GM12878 (cell line): Measurements from ENCODE around the gene ANXA3. TPM values are rescaled to one million over a fixed set of nuclear protein-coding genes. Genes with fewer than 3 reads are reported as not detected.

Source experiments
- ATAC-seq: fragments of 200-7000 bp; cut with Tn5 transposase; 3 replicates; pipeline ENCODE4 v1.9.1; 2020; ENCODE audit warnings: mild to moderate bottlenecking, moderate library complexity
- BruUV-seq: library from RNA; stranded (reverse); fragments of 400-500 nt; replicated peaks from 2 replicates; lab custom pipeline; 2021; lab: Mats Ljungman, UMichigan
- CTCF ChIA-PET: fragments of 300-600 bp; sonication (Branson Sonifier 250); formaldehyde crosslinking; extraction: SDS; loops from one replicate; lab custom pipeline; 2021; ENCODE audit warnings: inconsistent platforms; lab: Yijun Ruan, JAX
- POLR2A ChIA-PET: fragments of 350-600 bp; formaldehyde crosslinking; extraction: SDS; loops from one replicate; lab custom pipeline; 2021; ENCODE audit warnings: inconsistent platforms; lab: Charles Lee
- RAD21 ChIA-PET: fragments of 300-600 bp; sonication (Branson Sonifier 250); formaldehyde crosslinking; loops from one replicate; lab custom pipeline; 2023; ENCODE audit warnings: antibody characterized with exemption; ENCODE audit not compliant: unreplicated experiment; lab: Charles Lee
- SMC1A ChIA-PET: fragments of 300-600 bp; sonication (Branson Sonifier 250); formaldehyde crosslinking; loops from one replicate; lab custom pipeline; 2023; ENCODE audit not compliant: unreplicated experiment, uncharacterized antibody; lab: Charles Lee
- DNase-seq: peaks from one replicate; pipeline ENCODE4 v3.0.0-alpha.2; 2011; ENCODE audit warnings: low read depth, low spot score
- FAIRE-seq: peaks from 3 replicates; lab custom pipeline; 2011; peaks lifted over from hg19 to GRCh38; lab: Jason Lieb, UNC
- H2AFZ ChIP-seq: 2 replicates; pipeline ENCODE4 v1.6.0; 2011; ENCODE audit warnings: low read depth, low read length, control low read depth; ENCODE audit not compliant: control insufficient read depth
- H3K27ac ChIP-seq: 2 replicates; pipeline ENCODE4 v1.5.1; 2011; ENCODE audit warnings: control low read depth; ENCODE audit not compliant: control insufficient read depth, insufficient read depth
- H3K27me3 ChIP-seq, 2 experiments: replicated peaks in 1 of 2; 2 replicates each; pipeline versions ENCODE4 v1.6.0 to v1.6.1; 2011; ENCODE audit warnings: low read length in 1 of 2; ENCODE audit not compliant: control insufficient read depth in 2 of 2, insufficient read depth in 2 of 2
- H3K36me3 ChIP-seq, 2 experiments: 2 replicates each; pipeline ENCODE4 v1.5.1; 2011; ENCODE audit warnings: low read length in 1 of 2; ENCODE audit not compliant: control insufficient read depth in 2 of 2, insufficient read depth in 2 of 2
- H3K4me1 ChIP-seq: 2 replicates; pipeline ENCODE4 v1.6.1; 2011; ENCODE audit warnings: mild to moderate bottlenecking, low read length, moderate library complexity, mixed read lengths; ENCODE audit not compliant: control insufficient read depth, insufficient read depth
- H3K4me2 ChIP-seq: 2 replicates; pipeline ENCODE4 v1.6.0; 2011; ENCODE audit warnings: control low read depth; ENCODE audit not compliant: control insufficient read depth, insufficient read depth
- H3K4me3 ChIP-seq: fragments of 200-600 bp; sonication (generic); 2 replicates; pipeline ENCODE4 v1.5.1; 2016
- H3K79me2 ChIP-seq: 2 replicates; pipeline ENCODE4 v1.6.0; 2011; ENCODE audit warnings: low read length; ENCODE audit not compliant: control insufficient read depth, insufficient read depth
- H3K9ac ChIP-seq: 2 replicates; pipeline ENCODE4 v1.8.0; 2011; ENCODE audit warnings: low read length, control low read depth, mixed read lengths; ENCODE audit not compliant: control insufficient read depth, insufficient read depth
- H3K9me3 ChIP-seq: replicated peaks from 3 replicates; pipeline ENCODE4 v1.5.1; 2011; ENCODE audit warnings: mild to moderate bottlenecking, low read length; ENCODE audit not compliant: control insufficient read depth, insufficient read depth
- H4K20me1 ChIP-seq: 2 replicates; pipeline ENCODE4 v1.6.0; 2011; ENCODE audit not compliant: control insufficient read depth, insufficient read depth
- IRF5 ChIP-seq: fragments of 450-650 bp; IDR thresholded peaks from 2 replicates; pipeline ENCODE4 v1.6.1; 2017; ENCODE audit warnings: borderline replicate concordance
- SMAD1 ChIP-seq: fragments of 450-650 bp; IDR thresholded peaks from 2 replicates; pipeline ENCODE4 v1.6.1; 2018; ENCODE audit warnings: mild to moderate bottlenecking, low read depth; ENCODE audit not compliant: partially characterized antibody
- SPI1 ChIP-seq: IDR thresholded peaks from 2 replicates; pipeline ENCODE4 v1.6.1; 2011; ENCODE audit warnings: low read depth, mild to moderate bottlenecking, low read length, moderate library complexity, borderline replicate concordance; ENCODE audit not compliant: insufficient read depth
- WGBS: methylation state at CpG from one replicate; pipeline ENCODE4 v1.1.6; 2016; ENCODE audit warnings: low lambda C conversion rate; ENCODE audit not compliant: insufficient replicate concordance, insufficient coverage; ENCODE audit errors: missing lambda C conversion rate; 5-methylcytosine and 5-hydroxymethylcytosine counted together
- in situ Hi-C: fragments of 300-500 bp; cut with MboI; formaldehyde crosslinking; loops from 9 replicates; pipeline ENCODE4 v1.14.3; 2018; ENCODE audit warnings: mixed read lengths
- intact Hi-C: fragments of 100-400 bp; cut with micrococcal nuclease; formaldehyde crosslinking; loops from one replicate; pipeline ENCODE4 v1.14.2; 2022; ENCODE audit not compliant: unreplicated experiment
- polyA plus RNA-seq, 11 experiments: library from polyadenylated mRNA; depleted of rRNA in 4 of 11; unstranded in 6 of 11; stranded (reverse) in 5 of 11; fragments of >200 nt; fragmentation: Nextera tagmentation in 4 of 11; fragmentation: Illumina TruSeq in 1 of 11; extraction: Ambion mirVana in 4 of 11; extraction: Trizol in 1 of 11; gene quantifications; 1 replicate in 1 of 11; 2 replicates in 10 of 11; pipeline versions ENCODE4 v1.2.1 to v1.2.3, GENCODE V29; 2011 to 2016; ENCODE audit warnings: inconsistent platforms in 2 of 11, missing spikeins in 2 of 11, low read depth in 1 of 11
- total RNA-seq, 4 experiments: library from RNA; depleted of rRNA in 3 of 4; stranded (reverse); fragments of >200 nt in 3 of 4; fragmentation: Illumina TruSeq in 1 of 4; extraction: Trizol in 1 of 4; gene quantifications; 2 replicates each; pipeline versions ENCODE4 v1.2.1 to v1.2.3, GENCODE V29; 2013 to 2021

ANXA3 gene
- total and polyA plus RNA-seq, 10 of the 15 experiments (the other 5 are each of a cell fraction or from before 2014, with no cell fraction given) = 0.28 to 14.7 (median 0.91) TPM

- ChIA-PET CTCF (interaction anchor here (0.9 to 8.3 kb wide), 17 partner anchors 8 to 683 kb away, joined by 3 to 101 read pairs (median 6); partner anchors contain the start of gene BMP2K), RAD21 (interaction anchor here (0.8 to 8.4 kb wide), 16 partner anchors 9 to 220 kb away, joined by 3 to 79 read pairs (median 6); no protein-coding TSS in a partner anchor), SMC1A (interaction anchor here (0.8 to 7.7 kb wide), 18 partner anchors 8 to 219 kb away, joined by 3 to 99 read pairs (median 6); no protein-coding TSS in a partner anchor), POLR2A (interaction anchor here (1.1 to 2.5 kb wide), 5 partner anchors 11 to 221 kb away, joined by 4 to 7 read pairs (median 5); no protein-coding TSS in a partner anchor)
- Histone ChIP-seq H2AFZ (no peak overlapping the region; the same call in 1 of the 2 replicates), H3K4me1 (peaks cover 48% of the 10 kb centered on the region), H3K27ac (no peak overlapping the region), H3K36me3 (no peaks in the 10 kb centered on the region), H3K4me2 (peak overlapping the region; percentile 1), H3K9ac (no peak overlapping the region), H4K20me1 (no peaks in the 10 kb centered on the region), H3K9me3 (no peaks in the 10 kb centered on the region), H3K79me2 (no peaks in the 10 kb centered on the region), H3K27me3 (no peaks in the 10 kb centered on the region), H3K4me3 (no peak overlapping the region)
- peak; percentile 23; the same call in 1 of the 2 replicates for TF ChIP-seq SPI1
- TF ChIP-seq IRF5 = no peak
- no peak for TF ChIP-seq SMAD1
- no TSS peak for BruUV-seq
- FAIRE-seq (no peak), ATAC-seq (no peak), DNase-seq (no peak)
- intact Hi-C loops = loop anchor here (5.0 kb wide), 1 partner anchor 134 kb away; the partner anchor contains the start of gene BMP2K
- 100% methylated on average over 2 of the region's 2 CpGs for WGBS
- in situ Hi-C loops = no loop called here
These were observed 91.4 kb downstream of the ANXA3 start for GRCh38 chr4:78642934-78643333.
